Liver (tissue), 9 donors: Measurements from ENCODE around the gene GLTPD2. TPM values are rescaled to one million over a fixed set of nuclear protein-coding genes. Genes with fewer than 3 reads are reported as not detected.
"Not testable (repeated sequence)": the region's sequence is repeated elsewhere in the genome, so short reads cannot be mapped to it uniquely, and the experiment has no call there.

Experiments
- DNase-seq: peaks from one replicate; pipeline ENCODE4 v3.0.0-alpha.2; 2017; ENCODE audit warnings: low spot score
- H3K27ac ChIP-seq, 2 donors: one replicate each; pipeline ENCODE4 v1.7.0; 2013; ENCODE audit warnings: inconsistent platforms in 2 of 2, low read length in 2 of 2, control low read depth in 1 of 2, low read depth in 1 of 2, mild to moderate bottlenecking in 1 of 2
- H3K27me3 ChIP-seq, 4 donors: one replicate each; pipeline versions ENCODE4 v1.6.1 to v1.7.0; 2013; ENCODE audit warnings: low read length in 3 of 4, inconsistent platforms in 1 of 4, mild to moderate bottlenecking in 1 of 4, moderate library complexity in 1 of 4; ENCODE audit not compliant: control insufficient read depth in 4 of 4, insufficient read depth in 4 of 4
- H3K36me3 ChIP-seq, 4 donors: one replicate each; pipeline versions ENCODE4 v1.6.1 to v1.7.0; 2013; ENCODE audit warnings: low read length in 3 of 4, mild to moderate bottlenecking in 3 of 4, low read depth in 1 of 4, moderate library complexity in 1 of 4; ENCODE audit not compliant: control insufficient read depth in 4 of 4, insufficient read depth in 3 of 4
- H3K4me1 ChIP-seq, 4 donors: one replicate each; pipeline versions ENCODE4 v1.6.1 to v1.7.0; 2013; ENCODE audit warnings: low read length in 3 of 4, mild to moderate bottlenecking in 3 of 4, moderate library complexity in 1 of 4; ENCODE audit not compliant: control insufficient read depth in 4 of 4, insufficient read depth in 4 of 4
- H3K4me3 ChIP-seq, 3 donors: one replicate each; pipeline versions ENCODE4 v1.6.1 to v1.7.0; 2013; ENCODE audit warnings: low read length in 3 of 3, control low read depth in 1 of 3, low read depth in 1 of 3, mild to moderate bottlenecking in 1 of 3
- H3K9ac ChIP-seq, 2 donors: one replicate each; pipeline ENCODE4 v1.7.0; 2013; ENCODE audit warnings: low read length in 2 of 2, mild to moderate bottlenecking in 2 of 2, moderate library complexity in 2 of 2, control low read depth in 1 of 2, low read depth in 1 of 2
- H3K9me3 ChIP-seq, 4 donors: one replicate each; pipeline versions ENCODE4 v1.6.1 to v1.7.0; 2013; ENCODE audit warnings: low read length in 3 of 4; ENCODE audit not compliant: control insufficient read depth in 4 of 4
- CTCF ChIP-seq: fragments of 150-350 bp; IDR thresholded peaks from 2 replicates; pipeline ENCODE4 v1.5.1; 2017; ENCODE audit warnings: improper control_type of control experiment, low read depth, low read length; ENCODE audit not compliant: missing input control
- EGR1 ChIP-seq, 2 donors: IDR thresholded peaks; 2 replicates each; pipeline ENCODE4 v1.6.1; 2016 to 2018; ENCODE audit warnings: antibody characterized with exemption in 2 of 2, low read depth in 2 of 2
- FOXA2 ChIP-seq: IDR thresholded peaks from 2 replicates; pipeline ENCODE4 v1.6.1; 2016; ENCODE audit warnings: antibody characterized with exemption
- GABPA ChIP-seq, 2 donors: IDR thresholded peaks in 1 of 2; conservative IDR thresholded peaks in 1 of 2; 2 replicates each; pipeline ENCODE4 v1.6.1; 2016; ENCODE audit warnings: antibody characterized with exemption in 2 of 2, mild to moderate bottlenecking in 1 of 2, moderate library complexity in 1 of 2
- HNF4G ChIP-seq: IDR thresholded peaks from 2 replicates; pipeline ENCODE4 v1.6.1; 2016; ENCODE audit warnings: antibody characterized with exemption
- MAX ChIP-seq: IDR thresholded peaks from 2 replicates; pipeline ENCODE4 v1.6.1; 2016; ENCODE audit warnings: antibody characterized with exemption
- NR2F2 ChIP-seq: IDR thresholded peaks from 2 replicates; pipeline ENCODE4 v1.6.1; 2016; ENCODE audit warnings: antibody characterized with exemption
- REST ChIP-seq: IDR thresholded peaks from 2 replicates; pipeline ENCODE4 v1.6.1; 2016; ENCODE audit warnings: antibody characterized with exemption, mild to moderate bottlenecking
- RXRA ChIP-seq, 2 donors: IDR thresholded peaks; 2 replicates each; pipeline ENCODE4 v1.6.1; 2017 to 2018; ENCODE audit warnings: antibody characterized with exemption in 2 of 2, mild to moderate bottlenecking in 1 of 2
- SP1 ChIP-seq: IDR thresholded peaks from 2 replicates; pipeline ENCODE4 v1.6.1; 2018; ENCODE audit warnings: antibody characterized with exemption, mild to moderate bottlenecking
- YY1 ChIP-seq: IDR thresholded peaks from 2 replicates; pipeline ENCODE4 v1.6.1; 2016; ENCODE audit warnings: antibody characterized with exemption, mild to moderate bottlenecking
- WGBS: extraction: QIAGEN DNeasy Blood & Tissue Kit; methylation state at CpG from one replicate; pipeline ENCODE4 v1.1.7; 2013; 5-methylcytosine and 5-hydroxymethylcytosine counted together
- polyA plus RNA-seq, 2 donors: library from polyadenylated mRNA; stranded (reverse) in 1 of 2; unstranded in 1 of 2; fragments of 200-250 nt in 1 of 2; fragments of >200 nt in 1 of 2; fragmentation: Nextera tagmentation in 1 of 2; extraction: Ambion mirVana in 1 of 2; gene quantifications; one replicate each; pipeline versions ENCODE4 v1.2.1 to v1.2.3, GENCODE V29; 2013 to 2015
- total RNA-seq, 2 donors: library from RNA; depleted of rRNA; stranded (reverse); fragments of >200 nt; gene quantifications; one replicate each; pipeline ENCODE4 v1.2.3, GENCODE V29; 2014
- TF ChIP-seq, protein P1 (sequence below): IDR thresholded peaks from 2 replicates; pipeline ENCODE4 v1.6.1; 2016; ENCODE audit warnings: antibody characterized with exemption
- TF ChIP-seq, protein P2 (sequence below): IDR thresholded peaks from 2 replicates; pipeline ENCODE4 v1.6.1; 2016; ENCODE audit warnings: antibody characterized with exemption
- donor health status: healthy.
- donor health status: healthy.
- donor health status: healthy.
- donor health status: healthy.
- donor health status: healthy.

The GLTPD2 gene
- total and polyA plus RNA-seq, 4 donors: 15.1 to 63.2 (median 25.7) TPM

GRCh38 chr17:4827399-4827798 is 38.6 kb downstream of the GLTPD2 start:
- TF ChIP-seq CTCF: no peak
- no peak for TF ChIP-seq GABPA (IDR thresholded peaks at IDR 0.05 in 1 of 2, conservative IDR thresholded peaks at IDR 0.05 in 1 of 2)
- TF ChIP-seq SP1: no peak
- TF ChIP-seq FOXA2: no peak
- no peak for TF ChIP-seq HNF4G
- no peak for TF ChIP-seq NR2F2
- no peak for TF ChIP-seq MAX
- no peak for TF ChIP-seq EGR1 (IDR thresholded peaks at IDR 0.05; ENCODE audit: low read depth in 2 of 2)
- TF ChIP-seq, protein P1, sequence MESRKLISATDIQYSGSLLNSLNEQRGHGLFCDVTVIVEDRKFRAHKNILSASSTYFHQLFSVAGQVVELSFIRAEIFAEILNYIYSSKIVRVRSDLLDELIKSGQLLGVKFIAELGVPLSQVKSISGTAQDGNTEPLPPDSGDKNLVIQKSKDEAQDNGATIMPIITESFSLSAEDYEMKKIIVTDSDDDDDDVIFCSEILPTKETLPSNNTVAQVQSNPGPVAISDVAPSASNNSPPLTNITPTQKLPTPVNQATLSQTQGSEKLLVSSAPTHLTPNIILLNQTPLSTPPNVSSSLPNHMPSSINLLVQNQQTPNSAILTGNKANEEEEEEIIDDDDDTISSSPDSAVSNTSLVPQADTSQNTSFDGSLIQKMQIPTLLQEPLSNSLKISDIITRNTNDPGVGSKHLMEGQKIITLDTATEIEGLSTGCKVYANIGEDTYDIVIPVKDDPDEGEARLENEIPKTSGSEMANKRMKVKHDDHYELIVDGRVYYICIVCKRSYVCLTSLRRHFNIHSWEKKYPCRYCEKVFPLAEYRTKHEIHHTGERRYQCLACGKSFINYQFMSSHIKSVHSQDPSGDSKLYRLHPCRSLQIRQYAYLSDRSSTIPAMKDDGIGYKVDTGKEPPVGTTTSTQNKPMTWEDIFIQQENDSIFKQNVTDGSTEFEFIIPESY: no peak
- TF ChIP-seq YY1: no peak
- no peak for TF ChIP-seq RXRA (IDR thresholded peaks at IDR 0.05)
- TF ChIP-seq, protein P2, sequence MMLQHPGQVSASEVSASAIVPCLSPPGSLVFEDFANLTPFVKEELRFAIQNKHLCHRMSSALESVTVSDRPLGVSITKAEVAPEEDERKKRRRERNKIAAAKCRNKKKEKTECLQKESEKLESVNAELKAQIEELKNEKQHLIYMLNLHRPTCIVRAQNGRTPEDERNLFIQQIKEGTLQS: no peak
- Histone ChIP-seq H3K9ac (no peak overlapping the region), H3K4me1 (peaks cover 0 to 3% (median under 1%) of the 10 kb centered on the region in 4 donors), H3K27me3 (no peaks in the 10 kb centered on the region), H3K27ac (no peak overlapping the region), H3K36me3 (peaks cover 0 to 10% (median 2%) of the 10 kb centered on the region in 4 donors), H3K9me3 (no peaks in the 10 kb centered on the region), H3K4me3 (no peak overlapping the region)
- 90% methylated on average over 8 of the region's 8 CpGs for WGBS
- DNase-seq: no peak

DNA sequence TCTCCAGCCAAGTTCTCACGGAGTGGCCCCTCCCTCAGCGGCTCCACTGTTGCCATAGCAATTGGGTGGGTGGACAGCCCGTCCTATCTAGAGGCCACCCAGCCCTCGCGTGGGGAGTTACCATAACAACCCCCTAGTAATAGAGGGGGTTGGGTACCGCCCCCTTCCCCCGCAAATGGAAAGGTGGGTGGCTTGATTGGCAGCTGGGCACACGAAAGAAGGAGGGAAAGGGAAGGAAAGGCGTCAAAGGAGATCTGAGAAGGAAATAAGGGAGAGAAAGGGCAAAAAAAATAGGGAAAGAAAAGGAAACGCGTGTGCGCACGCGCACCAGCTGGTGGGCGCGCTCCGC is 44.0 kb downstream of the GLTPD2 start:
- WGBS: 0% methylated on average over 10 of the region's 17 CpGs
- not testable (repeated sequence) for DNase-seq
- peak overlapping the region in 2 of 3 donors; percentile 77 to 96 for H3K4me3 ChIP-seq

GRCh38 chr17:4833178-4833940 is 44.6 kb downstream of the GLTPD2 start, which contains the start of gene MINK1:
MINK1 (plus strand) TSS chr17:4833340; CDS start chr17:4833584, 244 bp downstream.
- H3K4me1 ChIP-seq: peaks cover 12 to 37% (median 27%) of the 10 kb centered on the region in 4 donors
- H3K9ac ChIP-seq: peak within 1 kb of the TSS; percentile 34 to 66
- H3K4me3 ChIP-seq: peak within 1 kb of the TSS; percentile 55 to 96 (median 77)
- H3K36me3 ChIP-seq: no peaks in the 10 kb centered on the region
- DNase-seq: peak; percentile 87
- peak within 1 kb of the TSS; percentile 86 to 90 for H3K27ac ChIP-seq
- WGBS: under 1% methylated on average over 91 of the region's 91 CpGs
- no peaks in the 10 kb centered on the region for H3K9me3 ChIP-seq
- H3K27me3 ChIP-seq: no peaks in the 10 kb centered on the region
- TF ChIP-seq CTCF (no peak), REST (no peak), NR2F2 (no peak)
- TF ChIP-seq, protein P1: no peak

More for the DNA sequence above, 44.0 kb downstream of the GLTPD2 start:
- not testable (repeated sequence) for H3K36me3 ChIP-seq, H3K27me3 ChIP-seq, H3K9me3 ChIP-seq
- peaks cover 12 to 37% (median 27%) of the 10 kb centered on the region in 4 donors for H3K4me1 ChIP-seq
- H3K27ac ChIP-seq: peak overlapping the region; percentile 86 to 90
- H3K9ac ChIP-seq: peak overlapping the region; percentile 8 to 66
